ENCODE data around the gene ACAD8. TPM values are rescaled to one million over a fixed set of nuclear protein-coding genes. Genes with fewer than 3 reads are reported as not detected.

The ACAD8 gene
- total and polyA plus RNA-seq, 3 experiments from 2014 or later = 20.9 to 28.2 (median 27.1) TPM

- no peaks in the 10 kb centered on the region for H3K9me3 Mint-ChIP-seq
- H3K4me3 Mint-ChIP-seq = peak overlapping the region; percentile 6 to 80 (median 35)
- no peaks in the 10 kb centered on the region for H3K36me3 ChIP-seq (ENCODE audit: insufficient read depth, low read length)
- peaks cover 39% of the 10 kb centered on the region for H3K4me1 ChIP-seq (ENCODE audit: insufficient read depth, low read length)
- H3K27me3 Mint-ChIP-seq = peaks cover 0 to 4% of the 10 kb centered on the region in 2 donors
- H3K27me3 ChIP-seq (ENCODE audit: insufficient read depth, low read length, poor library complexity, severe bottlenecking) = no peaks in the 10 kb centered on the region
- no peaks in the 10 kb centered on the region for H3K9me3 ChIP-seq (ENCODE audit: low read length)
- H3K36me3 Mint-ChIP-seq = peaks cover 0 to 3% (median 0%) of the 10 kb centered on the region in 3 donors
- DNase-seq = peak in 2 of 5 donors; percentile 10 to 31
- H3K4me1 Mint-ChIP-seq = peaks cover 34 to 58% (median 53%) of the 10 kb centered on the region in 3 donors
- ChIA-PET CTCF (interaction anchor here (2.1 kb wide), 1 partner anchor 8 kb away, joined by 7 read pairs; no protein-coding TSS in a partner anchor), POLR2A (interaction anchor here (0.7 kb wide), 1 partner anchor 27 kb away, joined by 3 read pairs; no protein-coding TSS in a partner anchor)
- H3K27ac Mint-ChIP-seq = peak overlapping the region in 5 of 8 donors; percentile 4 to 72 (median 40)
- no peak overlapping the region for H3K27ac ChIP-seq (ENCODE audit: low read depth, low read length)
- no peak overlapping the region for H3K4me3 ChIP-seq (ENCODE audit: low read length)
Measured at GRCh38 chr11:134270250-134270714, 16.9 kb downstream of the ACAD8 start.

DNA sequence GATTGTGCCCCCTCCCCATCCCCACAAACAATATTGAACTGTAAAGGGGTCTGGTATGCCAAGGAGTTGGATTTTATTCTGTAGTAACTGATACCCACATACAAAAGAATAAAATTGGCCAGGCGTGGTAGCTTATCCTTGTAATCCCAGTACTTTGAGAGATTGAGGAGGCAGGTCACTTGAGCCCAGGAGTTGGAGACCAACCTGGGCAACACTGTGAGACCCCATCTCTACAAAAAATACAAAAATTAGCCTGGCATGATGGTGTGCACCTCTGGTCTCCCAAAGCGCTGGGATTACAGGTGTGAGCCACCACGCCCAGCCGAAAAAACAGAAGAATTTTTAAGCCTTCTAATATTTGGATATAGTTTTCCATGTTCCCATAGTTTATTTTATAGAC, 18.6 kb downstream of the ACAD8 start:
- H3K27ac Mint-ChIP-seq = no peak overlapping the region
- H3K4me3 Mint-ChIP-seq = no peak overlapping the region
- H3K36me3 Mint-ChIP-seq = peaks cover 0 to 10% (median 0%) of the 10 kb centered on the region in 3 donors
- no peaks in the 10 kb centered on the region for H3K36me3 ChIP-seq (ENCODE audit: insufficient read depth, low read length)
- H3K27me3 Mint-ChIP-seq = peaks cover 3 to 12% of the 10 kb centered on the region in 2 donors
- H3K4me3 ChIP-seq (ENCODE audit: low read length) = no peak overlapping the region
- no peaks in the 10 kb centered on the region for H3K9me3 Mint-ChIP-seq
- H3K27me3 ChIP-seq (ENCODE audit: insufficient read depth, low read length, poor library complexity, severe bottlenecking) = no peaks in the 10 kb centered on the region
- peaks cover 42% of the 10 kb centered on the region for H3K4me1 ChIP-seq (ENCODE audit: insufficient read depth, low read length)
- ChIA-PET POLR2A (no interaction called here), CTCF (interaction anchor here (0.7 to 2.0 kb wide), 6 partner anchors 10 to 87 kb away, joined by 3 to 5 read pairs (median 4); partner anchors contain the start of genes ACAD8 and THYN1)
- no peak overlapping the region for H3K27ac ChIP-seq (ENCODE audit: low read depth, low read length)
- no peak for DNase-seq
- peaks cover 42 to 63% (median 62%) of the 10 kb centered on the region in 3 donors for H3K4me1 Mint-ChIP-seq
- H3K9me3 ChIP-seq (ENCODE audit: low read length) = no peaks in the 10 kb centered on the region

DNA sequence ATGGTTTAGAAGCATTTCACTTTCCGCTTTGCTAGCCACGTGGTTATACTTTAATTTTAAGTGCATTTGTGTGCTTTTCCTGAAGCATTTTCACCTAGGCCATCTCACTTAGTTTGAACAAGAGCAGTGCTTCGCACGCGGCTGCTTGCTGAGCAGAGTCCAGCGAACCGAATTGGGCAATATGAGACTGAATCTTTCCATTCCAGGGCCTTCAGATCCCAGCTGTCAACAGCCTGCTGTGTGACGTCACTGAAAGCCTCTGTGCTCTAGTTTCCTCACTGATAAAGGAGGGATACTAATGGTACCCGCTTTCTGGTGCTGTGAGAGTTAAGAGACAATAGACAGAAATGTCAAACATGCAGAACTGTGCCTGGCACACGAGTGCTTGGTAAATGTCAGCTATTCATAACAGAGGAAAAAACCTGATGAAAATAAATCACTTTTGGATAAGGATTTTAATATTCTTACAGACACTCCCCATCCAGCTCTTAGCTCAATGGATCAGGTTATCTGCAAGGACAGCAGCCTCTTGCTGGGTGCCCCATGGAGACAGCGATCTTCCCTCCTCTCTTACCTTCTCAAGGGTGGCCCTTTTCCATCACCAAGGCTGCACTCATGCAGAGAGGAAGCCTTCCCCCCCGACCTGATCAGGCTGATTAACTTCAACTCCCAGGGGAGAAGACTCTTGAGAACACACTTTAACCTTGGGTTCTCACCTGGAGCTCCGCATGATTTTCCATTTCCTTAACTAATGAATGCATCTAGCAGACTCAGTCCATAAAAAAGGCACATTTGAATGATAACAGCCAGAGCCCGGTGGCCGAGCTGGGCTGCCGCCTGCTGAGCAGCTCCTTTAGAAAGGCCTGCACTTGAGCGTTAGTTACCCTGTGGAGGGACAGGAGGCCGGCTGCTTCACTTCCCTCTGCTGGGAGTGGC, 19.3 kb downstream of the ACAD8 start:
- peak overlapping the region in 1 of 8 donors; percentile 63 for H3K27ac Mint-ChIP-seq
- H3K9me3 Mint-ChIP-seq = peaks cover 0 to 2% (median 0%) of the 10 kb centered on the region in 5 donors
- Histone ChIP-seq H3K27ac (ENCODE audit: low read depth, low read length) (no peak overlapping the region), H3K36me3 (ENCODE audit: insufficient read depth, low read length) (no peaks in the 10 kb centered on the region), H3K9me3 (ENCODE audit: low read length) (no peaks in the 10 kb centered on the region), H3K4me3 (ENCODE audit: low read length) (no peak overlapping the region), H3K27me3 (ENCODE audit: insufficient read depth, low read length, poor library complexity, severe bottlenecking) (no peaks in the 10 kb centered on the region), H3K4me1 (ENCODE audit: insufficient read depth, low read length) (peaks cover 46% of the 10 kb centered on the region)
- H3K27me3 Mint-ChIP-seq = peaks cover 3 to 16% of the 10 kb centered on the region in 2 donors
- DNase-seq = no peak
- peaks cover 0 to 10% (median 0%) of the 10 kb centered on the region in 3 donors for H3K36me3 Mint-ChIP-seq
- peak overlapping the region in 3 of 7 donors; percentile 3 to 62 (median 30) for H3K4me3 Mint-ChIP-seq
- ChIA-PET POLR2A (interaction anchor here (1.5 kb wide), 1 partner anchor 19 kb away, joined by 7 read pairs; the partner anchor contains the start of gene ACAD8), CTCF (interaction anchor here (0.7 to 2.0 kb wide), 5 partner anchors 11 to 87 kb away, joined by 3 to 5 read pairs (median 4); partner anchors contain the start of genes ACAD8 and THYN1)
- H3K4me1 Mint-ChIP-seq = peaks cover 45 to 67% (median 66%) of the 10 kb centered on the region in 3 donors

DNA sequence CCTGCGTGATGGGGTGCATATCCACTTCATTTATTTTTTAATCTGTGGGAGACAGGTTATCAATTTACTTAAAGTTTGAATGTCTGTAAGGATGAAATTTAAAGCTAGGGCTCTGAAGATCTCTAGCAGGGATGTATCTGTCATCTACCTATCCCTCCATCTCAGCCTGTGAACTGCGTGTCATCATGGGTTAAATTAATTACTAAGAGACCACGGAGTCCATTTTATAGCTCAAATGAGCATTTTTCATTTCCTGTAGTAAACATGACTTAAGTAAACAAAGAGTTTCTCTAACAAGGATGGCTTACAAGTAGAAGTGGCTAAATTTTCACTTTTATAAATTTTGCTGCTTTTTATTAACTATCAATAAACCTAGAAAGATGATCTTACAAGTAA, 19.9 kb downstream of the ACAD8 start:
- Mint-ChIP-seq H3K4me1 (peaks cover 45 to 67% (median 66%) of the 10 kb centered on the region in 3 donors), H3K4me3 (peak overlapping the region in 2 of 7 donors; percentile 3 to 30)
- POLR2A ChIA-PET = interaction anchor here (1.5 kb wide), 1 partner anchor 20 kb away, joined by 7 read pairs; the partner anchor contains the start of gene ACAD8

GRCh38 chr11:134275188-134275533, 21.8 kb downstream of the ACAD8 start:
- CTCF ChIA-PET = interaction anchor here (1.0 to 5.5 kb wide), 5 partner anchors 11 to 347 kb away, joined by 4 to 58 read pairs (median 5); no protein-coding TSS in a partner anchor
- H3K27ac Mint-ChIP-seq = peak overlapping the region; percentile 40 to 95 (median 88)
- peaks cover 40 to 59% (median 59%) of the 10 kb centered on the region in 3 donors for H3K4me1 Mint-ChIP-seq

More for the DNA sequence above, 19.9 kb downstream of the ACAD8 start:
- Histone ChIP-seq H3K9me3 (ENCODE audit: low read length) (no peaks in the 10 kb centered on the region), H3K36me3 (ENCODE audit: insufficient read depth, low read length) (no peaks in the 10 kb centered on the region), H3K27me3 (ENCODE audit: insufficient read depth, low read length, poor library complexity, severe bottlenecking) (no peaks in the 10 kb centered on the region), H3K4me1 (ENCODE audit: insufficient read depth, low read length) (peaks cover 46% of the 10 kb centered on the region), H3K27ac (ENCODE audit: low read depth, low read length) (no peak overlapping the region), H3K4me3 (ENCODE audit: low read length) (no peak overlapping the region)
- Mint-ChIP-seq H3K36me3 (peaks cover 0 to 10% (median 0%) of the 10 kb centered on the region in 3 donors), H3K27ac (no peak overlapping the region), H3K9me3 (peaks cover 0 to 2% (median 0%) of the 10 kb centered on the region in 5 donors), H3K27me3 (peaks cover 3 to 16% of the 10 kb centered on the region in 2 donors)
- DNase-seq = no peak
- CTCF ChIA-PET = interaction anchor here (2.0 kb wide), 1 partner anchor 20 kb away, joined by 4 read pairs; the partner anchor contains the start of genes ACAD8 and THYN1

DNA sequence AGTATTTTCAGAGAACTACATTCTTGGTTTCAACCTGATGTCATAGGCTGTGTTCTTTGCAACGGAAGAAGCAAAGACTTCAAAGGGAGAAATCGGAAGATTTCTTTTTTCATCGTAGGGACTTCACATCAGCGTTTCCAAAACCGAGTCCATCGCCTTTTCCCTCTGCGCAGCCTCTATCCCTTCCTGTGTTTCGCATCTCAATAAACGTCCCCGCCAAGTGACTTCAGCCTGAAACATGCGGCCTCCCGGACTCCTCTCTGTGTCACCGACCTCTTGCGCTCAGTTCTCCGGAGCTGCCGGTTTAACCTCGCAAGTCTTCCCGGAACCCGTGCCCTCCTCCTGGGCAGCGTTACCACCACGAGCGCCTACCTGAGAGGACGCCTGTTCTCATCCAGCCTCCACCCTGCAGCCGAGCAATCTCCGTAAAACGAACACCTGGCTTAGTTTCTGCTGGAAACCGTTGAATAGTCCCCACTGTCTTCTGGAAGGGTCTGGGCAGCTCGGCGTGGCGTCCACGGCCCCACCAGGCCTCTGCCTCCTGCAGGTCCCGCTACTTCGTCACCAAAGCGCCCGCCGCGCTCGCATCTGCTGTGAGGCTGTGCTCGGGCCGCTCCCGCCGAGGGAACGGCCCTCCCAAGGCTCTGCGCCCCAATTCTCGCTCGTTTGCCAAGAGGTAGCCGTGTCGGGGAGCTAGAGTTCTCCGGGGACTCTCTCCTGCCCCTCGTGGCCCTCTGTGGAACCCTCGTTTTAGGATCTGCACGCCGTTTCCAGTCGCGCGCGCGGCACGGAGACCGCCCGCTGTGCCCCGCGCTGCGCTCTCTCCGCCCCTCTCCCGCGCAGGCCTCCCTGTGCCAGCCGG, 22.4 kb downstream of the ACAD8 start, which contains the start of gene GLB1L3:
TSS of gene GLB1L3 (plus strand) at position 846 of the 862 bp plus-strand sequence. CDS start 362 bp downstream, outside the sequence.
- no peaks in the 10 kb centered on the region for H3K9me3 ChIP-seq (ENCODE audit: low read length)
- H3K4me1 ChIP-seq (ENCODE audit: insufficient read depth, low read length) = peaks cover 34% of the 10 kb centered on the region
- ChIA-PET CTCF (interaction anchor here (0.6 to 5.5 kb wide), 18 partner anchors 10 to 348 kb away, joined by 3 to 58 read pairs (median 4); partner anchors contain the start of genes ACAD8, NCAPD3 and VPS26B), POLR2A (interaction anchor here (0.6 to 2.9 kb wide), 3 partner anchors 22 to 74 kb away, joined by 4 to 11 read pairs (median 4); partner anchors contain the start of genes ACAD8, NCAPD3, THYN1 and VPS26B)
- Mint-ChIP-seq H3K9me3 (peaks cover 0 to 4% (median 0%) of the 10 kb centered on the region in 5 donors), H3K36me3 (peaks cover 0 to 10% (median 0%) of the 10 kb centered on the region in 3 donors), H3K4me3 (peak within 1 kb of the TSS; percentile 87 to 98 (median 94)), H3K4me1 (peaks cover 34 to 53% (median 53%) of the 10 kb centered on the region in 3 donors), H3K27me3 (peaks cover 8 to 21% of the 10 kb centered on the region in 2 donors), H3K27ac (peak within 1 kb of the TSS; percentile 40 to 95 (median 88))
- DNase-seq = peak; percentile 62 to 83 (median 68)
- H3K27me3 ChIP-seq (ENCODE audit: insufficient read depth, low read length, poor library complexity, severe bottlenecking) = no peaks in the 10 kb centered on the region
- peak within 1 kb of the TSS; percentile 38 for H3K27ac ChIP-seq (ENCODE audit: low read depth, low read length)
- peak within 1 kb of the TSS; percentile 83 for H3K4me3 ChIP-seq (ENCODE audit: low read length)
- no peaks in the 10 kb centered on the region for H3K36me3 ChIP-seq (ENCODE audit: insufficient read depth, low read length)

More at GRCh38 chr11:134275188-134275533, 21.8 kb downstream of the ACAD8 start:
- DNase-seq = no peak
- Histone ChIP-seq H3K4me3 (ENCODE audit: low read length) (peak overlapping the region; percentile 83), H3K9me3 (ENCODE audit: low read length) (no peaks in the 10 kb centered on the region), H3K27ac (ENCODE audit: low read depth, low read length) (no peak overlapping the region), H3K27me3 (ENCODE audit: insufficient read depth, low read length, poor library complexity, severe bottlenecking) (no peaks in the 10 kb centered on the region), H3K4me1 (ENCODE audit: insufficient read depth, low read length) (peaks cover 40% of the 10 kb centered on the region), H3K36me3 (ENCODE audit: insufficient read depth, low read length) (no peaks in the 10 kb centered on the region)
- Mint-ChIP-seq H3K36me3 (peaks cover 0 to 10% (median 0%) of the 10 kb centered on the region in 3 donors), H3K9me3 (peaks cover 0 to 4% (median 0%) of the 10 kb centered on the region in 5 donors), H3K4me3 (peak overlapping the region; percentile 87 to 98 (median 94)), H3K27me3 (peaks cover 8 to 21% of the 10 kb centered on the region in 2 donors)
- POLR2A ChIA-PET = interaction anchor here (1.4 to 2.9 kb wide), 2 partner anchors 22 to 51 kb away, joined by 4 to 11 read pairs; partner anchors contain the start of genes ACAD8, NCAPD3, THYN1 and VPS26B

All from CD8-positive, alpha-beta memory T cell (primary cell).